ENCODE results near the gene EIF4E1B.

GRCh38 chr5:176625966-176626875 lies 4.3 kb upstream of the EIF4E1B start:
- TF ChIP-seq CTCF (IDR thresholded peaks at IDR 0.05), result no peak
- no peak for TF ChIP-seq POLR2A (IDR thresholded peaks at IDR 0.05)

Measured in thyroid gland (tissue), 4 donors.